Neuronal stem cell (in vitro differentiated cells): ENCODE results near the gene LAMA2.

Experiments
- DNase-seq: peaks from one replicate; pipeline ENCODE4 v3.0.0-alpha.2; 2013; ENCODE audit warnings: low spot score
- H2AFZ ChIP-seq: one replicate; pipeline ENCODE4 v1.6.1; 2013; ENCODE audit warnings: mild to moderate bottlenecking, low read length, inconsistent platforms
- H2AK5ac ChIP-seq: 2 replicates; pipeline ENCODE4 v1.6.1; 2013; ENCODE audit warnings: low read depth, mild to moderate bottlenecking, inconsistent platforms, low read length, moderate library complexity, mixed read lengths
- H2BK120ac ChIP-seq: 2 replicates; pipeline ENCODE4 v1.6.1; 2013; ENCODE audit warnings: low read depth, mild to moderate bottlenecking, inconsistent platforms, low read length, moderate library complexity, mixed read lengths
- H2BK12ac ChIP-seq: one replicate; pipeline ENCODE4 v1.6.1; 2013; ENCODE audit warnings: low read length, inconsistent platforms
- H2BK15ac ChIP-seq: 2 replicates; pipeline ENCODE4 v1.6.1; 2013; ENCODE audit warnings: mild to moderate bottlenecking, low read length, inconsistent platforms, mixed read lengths
- H2BK5ac ChIP-seq: one replicate; pipeline ENCODE4 v1.6.1; 2013; ENCODE audit warnings: inconsistent platforms, mild to moderate bottlenecking, low read length, moderate library complexity
- H3K14ac ChIP-seq: one replicate; pipeline ENCODE4 v1.6.1; 2013; ENCODE audit warnings: low read length, inconsistent platforms
- H3K18ac ChIP-seq: 2 replicates; pipeline ENCODE4 v1.6.1; 2013; ENCODE audit warnings: low read length, inconsistent platforms
- H3K23ac ChIP-seq: 2 replicates; pipeline ENCODE4 v1.6.1; 2013; ENCODE audit warnings: low read depth, mild to moderate bottlenecking, mixed read lengths, low read length, inconsistent platforms; ENCODE audit not compliant: poor library complexity
- H3K27ac ChIP-seq: replicated peaks from 3 replicates; pipeline ENCODE4 v1.5.1; 2013; ENCODE audit warnings: low read length, inconsistent platforms
- H3K27me3 ChIP-seq, 3 experiments: 2 replicates each; pipeline ENCODE4 v1.6.1; 2013; ENCODE audit warnings: low read length in 3 of 3, mild to moderate bottlenecking in 2 of 3, inconsistent platforms in 1 of 3, low read depth in 1 of 3, mixed read lengths in 1 of 3, moderate library complexity in 1 of 3; ENCODE audit not compliant: control insufficient read depth in 3 of 3, insufficient read depth in 3 of 3
- H3K36me3 ChIP-seq, 2 donors: replicated peaks in 1 of 2; 2 replicates each; pipeline ENCODE4 v1.6.1; 2013; ENCODE audit warnings: low read length in 2 of 2; ENCODE audit not compliant: control insufficient read depth in 2 of 2, insufficient read depth in 2 of 2
- H3K4ac ChIP-seq: 2 replicates; pipeline ENCODE4 v1.6.1; 2013; ENCODE audit warnings: inconsistent platforms, mild to moderate bottlenecking, low read length, moderate library complexity
- H3K4me1 ChIP-seq, 2 donors: 1 replicate in 1 of 2; 2 replicates in 1 of 2; pipeline ENCODE4 v1.6.1; 2013; ENCODE audit warnings: low read length in 2 of 2, low read depth in 1 of 2; ENCODE audit not compliant: control insufficient read depth in 2 of 2, insufficient read depth in 1 of 2
- H3K4me2 ChIP-seq: one replicate; pipeline ENCODE4 v1.6.1; 2013; ENCODE audit warnings: mild to moderate bottlenecking, low read length, inconsistent platforms; ENCODE audit not compliant: insufficient read depth, poor library complexity, severe bottlenecking
- H3K4me3 ChIP-seq, 2 donors: 2 replicates each; pipeline ENCODE4 v1.5.1; 2013; ENCODE audit warnings: low read length in 2 of 2, mild to moderate bottlenecking in 2 of 2, inconsistent platforms in 1 of 2, moderate library complexity in 1 of 2
- H3K79me1 ChIP-seq: one replicate; pipeline ENCODE4 v1.6.1; 2013; ENCODE audit warnings: low read depth, mild to moderate bottlenecking, inconsistent platforms, low read length, moderate library complexity
- H3K9ac ChIP-seq: one replicate; pipeline ENCODE4 v1.6.1; 2013; ENCODE audit warnings: mild to moderate bottlenecking, low read depth, low read length, inconsistent platforms; ENCODE audit not compliant: poor library complexity
- H3K9me3 ChIP-seq, 2 donors: replicated peaks in 1 of 2; 2 replicates each; pipeline versions ENCODE3 to v1.6.1; 2013; ENCODE audit warnings: low read length in 2 of 2, mild to moderate bottlenecking in 2 of 2, inconsistent platforms in 1 of 2, low read depth in 1 of 2, mixed read lengths in 1 of 2, moderate library complexity in 1 of 2; ENCODE audit not compliant: control insufficient read depth in 2 of 2, insufficient read depth in 1 of 2
- H4K8ac ChIP-seq: one replicate; pipeline ENCODE4 v1.6.1; 2013; ENCODE audit warnings: low read depth, mild to moderate bottlenecking, inconsistent platforms, low read length, moderate library complexity
- H4K91ac ChIP-seq: one replicate; pipeline ENCODE4 v1.6.1; 2013; ENCODE audit warnings: low read length, low read depth, mild to moderate bottlenecking, inconsistent platforms; ENCODE audit not compliant: poor library complexity
- WGBS, 2 donors: extraction: QIAGEN DNeasy Blood & Tissue Kit; methylation state at CpG; one replicate each; pipeline ENCODE4 v1.1.7; 2013; ENCODE audit warnings: missing lambda C conversion rate in 2 of 2, mixed read lengths in 1 of 2; ENCODE audit not compliant: insufficient read length in 2 of 2, insufficient replicate concordance in 1 of 2; ENCODE audit errors: extremely low coverage in 2 of 2; 5-methylcytosine and 5-hydroxymethylcytosine counted together

The LAMA2 gene

GRCh38 chr6:128997880-128998279 is 114.9 kb downstream of the LAMA2 start:
- DNase-seq, result no peak
- H3K9me3 ChIP-seq, result no peaks in the 10 kb centered on the region
- H4K8ac ChIP-seq, result no peak overlapping the region
- H2AFZ ChIP-seq, result no peak overlapping the region
- H2BK5ac ChIP-seq, result no peak overlapping the region
- H3K4me3 ChIP-seq, result no peak overlapping the region
- H3K14ac ChIP-seq, result no peak overlapping the region
- H3K4me1 ChIP-seq, result no peaks in the 10 kb centered on the region
- no peak overlapping the region for H3K23ac ChIP-seq
- no peaks in the 10 kb centered on the region for H3K27me3 ChIP-seq
- no peak overlapping the region for H3K4me2 ChIP-seq
- H3K36me3 ChIP-seq, result no peaks in the 10 kb centered on the region
- H4K91ac ChIP-seq, result no peak overlapping the region
- H3K79me1 ChIP-seq, result no peaks in the 10 kb centered on the region
- H2BK15ac ChIP-seq, result no peak overlapping the region
- no peak overlapping the region for H3K9ac ChIP-seq
- no peak overlapping the region for H2BK120ac ChIP-seq
- H2BK12ac ChIP-seq, result no peak overlapping the region
- no CpG with 5 or more reads among the region's 5 CpGs for WGBS, 2 donors
- H2AK5ac ChIP-seq, result no peak overlapping the region
- no peak overlapping the region for H3K4ac ChIP-seq
- H3K18ac ChIP-seq, result no peak overlapping the region
- H3K27ac ChIP-seq, result no peak overlapping the region

GRCh38 chr6:129006724-129007514 is 124.0 kb downstream of the LAMA2 start:
- H2BK120ac ChIP-seq, result no peak overlapping the region
- DNase-seq, result no peak
- no peak overlapping the region for H3K23ac ChIP-seq
- H3K14ac ChIP-seq, result no peak overlapping the region
- H3K9me3 ChIP-seq, result no peaks in the 10 kb centered on the region
- no peak overlapping the region for H2AK5ac ChIP-seq
- H3K4me2 ChIP-seq, result no peak overlapping the region
- H4K91ac ChIP-seq, result no peak overlapping the region
- no peak overlapping the region for H3K4ac ChIP-seq
- no peak overlapping the region for H2BK12ac ChIP-seq
- no peak overlapping the region for H2BK5ac ChIP-seq
- H3K4me1 ChIP-seq, result no peaks in the 10 kb centered on the region
- H3K18ac ChIP-seq, result no peak overlapping the region
- H2AFZ ChIP-seq, result peak overlapping the region; percentile 36
- no peak overlapping the region for H2BK15ac ChIP-seq
- no peaks in the 10 kb centered on the region for H3K36me3 ChIP-seq
- no peak overlapping the region for H3K9ac ChIP-seq
- no peak overlapping the region for H4K8ac ChIP-seq
- H3K27ac ChIP-seq, result no peak overlapping the region
- no CpG with 5 or more reads among the region's 4 CpGs for WGBS, 2 donors
- H3K27me3 ChIP-seq, result no peaks in the 10 kb centered on the region
- H3K79me1 ChIP-seq, result no peaks in the 10 kb centered on the region
- H3K4me3 ChIP-seq, result no peak overlapping the region

- Histone ChIP-seq H2BK120ac (no peak overlapping the region), H3K36me3 (no peaks in the 10 kb centered on the region), H3K4ac (no peak overlapping the region), H2AFZ (no peak overlapping the region), H3K27me3 (no peaks in the 10 kb centered on the region), H2AK5ac (no peak overlapping the region), H3K4me2 (no peak overlapping the region), H3K18ac (no peak overlapping the region), H3K4me3 (no peak overlapping the region), H3K79me1 (no peaks in the 10 kb centered on the region), H2BK15ac (no peak overlapping the region), H2BK5ac (no peak overlapping the region), H4K91ac (no peak overlapping the region), H3K9ac (no peak overlapping the region), H3K27ac (no peak overlapping the region), H3K4me1 (no peaks in the 10 kb centered on the region), H3K14ac (no peak overlapping the region), H4K8ac (no peak overlapping the region), H3K9me3 (no peaks in the 10 kb centered on the region), H2BK12ac (no peak overlapping the region), H3K23ac (no peak overlapping the region)
- WGBS, 2 donors, result no CpG with 5 or more reads among the region's 4 CpGs
- no peak for DNase-seq
These were observed 124.9 kb downstream of the LAMA2 start for GRCh38 chr6:129007701-129008373.

- WGBS, 2 donors, result no CpG with 5 or more reads among the region's 2 CpGs
- Histone ChIP-seq H3K14ac (no peak overlapping the region), H3K18ac (no peak overlapping the region), H3K27me3 (no peaks in the 10 kb centered on the region), H3K9ac (no peak overlapping the region), H2AFZ (no peak overlapping the region), H3K27ac (no peak overlapping the region), H2AK5ac (no peak overlapping the region), H2BK120ac (no peak overlapping the region), H2BK5ac (no peak overlapping the region), H3K36me3 (no peaks in the 10 kb centered on the region), H3K4me2 (no peak overlapping the region), H4K8ac (no peak overlapping the region), H2BK12ac (no peak overlapping the region), H3K4ac (no peak overlapping the region), H3K4me3 (no peak overlapping the region), H3K4me1 (no peaks in the 10 kb centered on the region), H4K91ac (no peak overlapping the region), H3K79me1 (no peaks in the 10 kb centered on the region), H2BK15ac (no peak overlapping the region), H3K23ac (no peak overlapping the region), H3K9me3 (no peaks in the 10 kb centered on the region)
- DNase-seq, result no peak
These were observed 125.7 kb downstream of the LAMA2 start for GRCh38 chr6:129008591-129008990.
